Measurements from ENCODE around the gene HDAC9.

DNA sequence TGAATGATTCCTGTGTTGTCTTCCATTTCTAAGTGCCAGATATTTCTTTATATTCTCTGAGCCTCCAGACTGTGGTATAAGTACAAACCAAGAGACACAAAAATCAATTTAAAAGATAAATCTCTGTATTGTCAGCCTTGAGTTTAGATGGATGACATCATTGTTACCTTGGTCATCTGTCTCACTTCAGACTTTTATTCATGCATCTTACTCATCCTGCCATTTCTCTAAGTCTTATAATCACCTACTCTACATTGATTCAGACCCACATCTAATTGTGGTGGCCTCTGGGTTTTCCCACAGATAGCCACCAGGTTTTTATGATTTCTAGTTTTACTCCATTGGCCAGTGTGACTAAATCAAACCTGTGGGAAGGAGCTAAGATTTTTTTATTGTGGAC is 26.8 kb upstream of the HDAC9 start:
- no peak for TF ChIP-seq EZH2 (IDR thresholded peaks at IDR 0.05)
- TF ChIP-seq, protein P1, sequence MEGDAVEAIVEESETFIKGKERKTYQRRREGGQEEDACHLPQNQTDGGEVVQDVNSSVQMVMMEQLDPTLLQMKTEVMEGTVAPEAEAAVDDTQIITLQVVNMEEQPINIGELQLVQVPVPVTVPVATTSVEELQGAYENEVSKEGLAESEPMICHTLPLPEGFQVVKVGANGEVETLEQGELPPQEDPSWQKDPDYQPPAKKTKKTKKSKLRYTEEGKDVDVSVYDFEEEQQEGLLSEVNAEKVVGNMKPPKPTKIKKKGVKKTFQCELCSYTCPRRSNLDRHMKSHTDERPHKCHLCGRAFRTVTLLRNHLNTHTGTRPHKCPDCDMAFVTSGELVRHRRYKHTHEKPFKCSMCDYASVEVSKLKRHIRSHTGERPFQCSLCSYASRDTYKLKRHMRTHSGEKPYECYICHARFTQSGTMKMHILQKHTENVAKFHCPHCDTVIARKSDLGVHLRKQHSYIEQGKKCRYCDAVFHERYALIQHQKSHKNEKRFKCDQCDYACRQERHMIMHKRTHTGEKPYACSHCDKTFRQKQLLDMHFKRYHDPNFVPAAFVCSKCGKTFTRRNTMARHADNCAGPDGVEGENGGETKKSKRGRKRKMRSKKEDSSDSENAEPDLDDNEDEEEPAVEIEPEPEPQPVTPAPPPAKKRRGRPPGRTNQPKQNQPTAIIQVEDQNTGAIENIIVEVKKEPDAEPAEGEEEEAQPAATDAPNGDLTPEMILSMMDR (IDR thresholded peaks at IDR 0.05) = no peak
- no peak for TF ChIP-seq EZH2phosphoT487 (IDR thresholded peaks at IDR 0.05)
